Stimulated activated naive CD8-positive, alpha-beta T cell treated with anti-CD3 and anti-CD28 coated beads, Interleukin-15, Interleukin-2, amounts not matched to agents 100 U/mL and 50 U/mL, for 24 hours (primary cell): ENCODE results near the gene U2AF1L4.

Experiments
- ATAC-seq: fragments of 150-1000 bp; cut with Tn5 transposase; one replicate; pipeline ENCODE4 v1.10.0; 2021
- DNase-seq: peaks from one replicate; pipeline ENCODE4 v3.0.0; 2021

U2AF1L4 gene

GRCh38 chr19:35712567-35713505 lies 32.4 kb downstream of the U2AF1L4 start:
- DNase-seq, result peak; percentile 88
- ATAC-seq, result peak; percentile 24

GRCh38 chr19:35710784-35711723 lies 34.2 kb downstream of the U2AF1L4 start:
- ATAC-seq (peak; percentile 65), DNase-seq (peak; percentile 81)

- ATAC-seq (no peak), DNase-seq (no peak)
These were observed 36.8 kb downstream of the U2AF1L4 start for GRCh38 chr19:35708391-35708790.

- DNase-seq (peak; percentile 30), ATAC-seq (no peak)
These were observed 41.0 kb downstream of the U2AF1L4 start, which contains the start of gene ZBTB32 for GRCh38 chr19:35704218-35704617. Gene ZBTB32 (plus strand): TSS chr19:35704558. CDS start chr19:35714627, 10,069 bp downstream.

- DNase-seq (no peak), ATAC-seq (no peak)
These were observed 41.9 kb downstream of the U2AF1L4 start for GRCh38 chr19:35703343-35703742.

GRCh38 chr19:35702223-35703012 lies 42.8 kb downstream of the U2AF1L4 start:
- ATAC-seq (peak; percentile 100), DNase-seq (peak; percentile 92)

GRCh38 chr19:35696835-35697234 lies 48.4 kb downstream of the U2AF1L4 start:
- ATAC-seq (peak; percentile 62), DNase-seq (peak; percentile 27)

GRCh38 chr19:35695895-35696422 lies 49.3 kb downstream of the U2AF1L4 start:
- DNase-seq (no peak), ATAC-seq (no peak)

- DNase-seq, result peak; percentile 92
- ATAC-seq, result peak; percentile 99
These were observed 51.2 kb downstream of the U2AF1L4 start for GRCh38 chr19:35693835-35694599.

GRCh38 chr19:35693422-35693821 lies 51.8 kb downstream of the U2AF1L4 start:
- DNase-seq, result no peak
- ATAC-seq, result no peak
